MCF 10A (cell line): ENCODE measurements around the gene VAC14. TPM values are rescaled to one million over a fixed set of nuclear protein-coding genes. Genes with fewer than 3 reads are reported as not detected.
A peak's percentile ranks its signal among the peaks of the same experiment; 100 is the strongest.

Experiments
- BruUV-seq: library from RNA; stranded (reverse); fragments of 400-500 nt; replicated peaks from 2 replicates; lab custom pipeline; 2021; lab: Mats Ljungman, UMichigan
- CTCF ChIA-PET: fragments of 300-600 bp; sonication (Branson Sonifier 250); formaldehyde crosslinking; extraction: SDS; loops from one replicate; lab custom pipeline; 2021; ENCODE audit warnings: antibody characterized with exemption, inconsistent platforms; lab: Yijun Ruan, JAX
- POLR2A ChIA-PET: fragments of 300-600, 350-650 bp; sonication (Branson Sonifier 250); formaldehyde crosslinking; extraction: SDS; loops from one replicate; lab custom pipeline; 2020; ENCODE audit warnings: antibody characterized with exemption, inconsistent platforms; lab: Yijun Ruan, JAX
- DNase-seq: peaks from one replicate; pipeline ENCODE4 v3.0.0-alpha.2; 2018; ENCODE audit not compliant: unreplicated experiment
- H3K27ac Mint-ChIP-seq: one replicate; pipeline ENCODE4 v1.8.0; 2022; ENCODE audit warnings: mild to moderate bottlenecking, low read depth, mixed read lengths; ENCODE audit not compliant: unreplicated experiment
- H3K27me3 Mint-ChIP-seq: one replicate; pipeline ENCODE4 v1.8.0; 2022; ENCODE audit warnings: mixed read lengths; ENCODE audit not compliant: insufficient read depth, unreplicated experiment
- H3K36me3 Mint-ChIP-seq: one replicate; pipeline ENCODE4 v1.8.0; 2022; ENCODE audit warnings: mild to moderate bottlenecking, moderate library complexity, mixed read lengths; ENCODE audit not compliant: insufficient read depth, unreplicated experiment
- H3K4me1 Mint-ChIP-seq: one replicate; pipeline ENCODE4 v1.8.0; 2022; ENCODE audit warnings: mixed read lengths; ENCODE audit not compliant: insufficient read depth, unreplicated experiment
- H3K4me3 Mint-ChIP-seq: one replicate; pipeline ENCODE4 v1.8.0; 2022; ENCODE audit warnings: mild to moderate bottlenecking, moderate library complexity, mixed read lengths; ENCODE audit not compliant: unreplicated experiment
- H3K9me3 Mint-ChIP-seq: one replicate; pipeline ENCODE4 v1.8.0; 2022; ENCODE audit warnings: mixed read lengths; ENCODE audit not compliant: unreplicated experiment
- CTCF ChIP-seq: fragments of 200-600 bp; IDR thresholded peaks from one replicate; pipeline ENCODE4 v1.8.0; 2022; ENCODE audit warnings: antibody characterized with exemption, mild to moderate bottlenecking; ENCODE audit not compliant: unreplicated experiment
- intact Hi-C: fragments of 100-400 bp; cut with micrococcal nuclease; formaldehyde crosslinking; loops from 2 replicates; pipeline ENCODE4 v1.14.1; 2022
- total RNA-seq: library from RNA; stranded (reverse); gene quantifications from 2 replicates; pipeline ENCODE4 v1.2.3, GENCODE V29; 2022

The VAC14 gene
- total RNA-seq, 1 experiment from 2014 or later, result 25.5 TPM

- no peaks in the 10 kb centered on the region for H3K9me3 Mint-ChIP-seq
- TF ChIP-seq CTCF, result no peak
- intact Hi-C loops, result no loop called here
- ChIA-PET CTCF (interaction anchor here (0.9 to 7.0 kb wide), 2 partner anchors 16 to 189 kb away, joined by 3 to 70 read pairs; no protein-coding TSS in a partner anchor), POLR2A (interaction anchor here (0.7 to 2.2 kb wide), 2 partner anchors 40 kb away, joined by 4 to 8 read pairs; no protein-coding TSS in a partner anchor)
- H3K4me1 Mint-ChIP-seq, result peaks cover 9% of the 10 kb centered on the region
- DNase-seq, result no peak
- H3K36me3 Mint-ChIP-seq, result peaks cover 24% of the 10 kb centered on the region
- H3K27me3 Mint-ChIP-seq, result no peaks in the 10 kb centered on the region
- H3K27ac Mint-ChIP-seq, result no peak overlapping the region
- no TSS peak for BruUV-seq
- H3K4me3 Mint-ChIP-seq, result no peak overlapping the region
Measured at GRCh38 chr16:70754851-70755600, 45.9 kb downstream of the VAC14 start.

- TF ChIP-seq CTCF, result no peak
- CTCF ChIA-PET, result interaction anchor here (2.0 to 2.8 kb wide), 2 partner anchors 16 to 39 kb away, joined by 4 to 18 read pairs; no protein-coding TSS in a partner anchor
- Mint-ChIP-seq H3K27ac (peak overlapping the region; percentile 23), H3K36me3 (peaks cover 19% of the 10 kb centered on the region), H3K27me3 (no peaks in the 10 kb centered on the region), H3K4me3 (no peak overlapping the region), H3K4me1 (peaks cover 9% of the 10 kb centered on the region), H3K9me3 (no peaks in the 10 kb centered on the region)
- no peak for DNase-seq
- no TSS peak for BruUV-seq
- intact Hi-C loops, result no loop called here
- POLR2A ChIA-PET, result interaction anchor here (0.7 to 0.9 kb wide), 2 partner anchors 16 to 40 kb away, joined by 3 to 4 read pairs; no protein-coding TSS in a partner anchor
Measured at GRCh38 chr16:70754371-70754770, 46.6 kb downstream of the VAC14 start.

GRCh38 chr16:70753694-70754325 is 47.1 kb downstream of the VAC14 start:
- no peak for DNase-seq
- H3K4me3 Mint-ChIP-seq, result no peak overlapping the region
- H3K36me3 Mint-ChIP-seq, result peaks cover 13% of the 10 kb centered on the region
- no peak for TF ChIP-seq CTCF
- intact Hi-C loops, result no loop called here
- no peaks in the 10 kb centered on the region for H3K27me3 Mint-ChIP-seq
- BruUV-seq, result no TSS peak
- peaks cover 15% of the 10 kb centered on the region for H3K4me1 Mint-ChIP-seq
- no peaks in the 10 kb centered on the region for H3K9me3 Mint-ChIP-seq
- POLR2A ChIA-PET, result interaction anchor here (0.7 to 1.2 kb wide), 3 partner anchors 15 to 59 kb away, joined by 3 to 4 read pairs (median 3); no protein-coding TSS in a partner anchor
- CTCF ChIA-PET, result interaction anchor here (2.0 to 2.8 kb wide), 2 partner anchors 17 to 39 kb away, joined by 4 to 18 read pairs; no protein-coding TSS in a partner anchor
- peak overlapping the region; percentile 23 for H3K27ac Mint-ChIP-seq

GRCh38 chr16:70753228-70753627 is 47.7 kb downstream of the VAC14 start:
- H3K36me3 Mint-ChIP-seq, result peaks cover 12% of the 10 kb centered on the region
- intact Hi-C loops, result no loop called here
- no peak for DNase-seq
- H3K27me3 Mint-ChIP-seq, result no peaks in the 10 kb centered on the region
- CTCF ChIA-PET, result interaction anchor here (2.0 to 2.8 kb wide), 2 partner anchors 18 to 38 kb away, joined by 4 to 18 read pairs; no protein-coding TSS in a partner anchor
- TF ChIP-seq CTCF, result no peak
- BruUV-seq, result no TSS peak
- H3K4me1 Mint-ChIP-seq, result peaks cover 21% of the 10 kb centered on the region
- POLR2A ChIA-PET, result interaction anchor here (0.9 to 1.2 kb wide), 2 partner anchors 15 to 58 kb away, joined by 3 read pairs; no protein-coding TSS in a partner anchor
- H3K9me3 Mint-ChIP-seq, result no peaks in the 10 kb centered on the region
- no peak overlapping the region for H3K27ac Mint-ChIP-seq
- no peak overlapping the region for H3K4me3 Mint-ChIP-seq
